WTC11 (cell line): Measurements from ENCODE around the gene MMP17.

Experiments
- ATF3 ChIP-seq: sonication (generic); formaldehyde crosslinking; conservative IDR thresholded peaks from 2 replicates; pipeline ENCODE4 v1.8.1; 2022; ENCODE audit warnings: mild to moderate bottlenecking, missing genetic modification reagents
- CREM ChIP-seq: sonication (generic); formaldehyde crosslinking; IDR thresholded peaks from 2 replicates; pipeline ENCODE4 v1.8.1; 2022; ENCODE audit warnings: mild to moderate bottlenecking, missing genetic modification reagents, moderate library complexity
- CTCF ChIP-seq: fragments of 200-600 bp; IDR thresholded peaks from 2 replicates; pipeline ENCODE4 v1.8.0; 2022; ENCODE audit warnings: antibody characterized with exemption
- KAT7 ChIP-seq: sonication (generic); formaldehyde crosslinking; IDR thresholded peaks from 2 replicates; pipeline ENCODE4 v1.8.1; 2023; ENCODE audit warnings: missing genetic modification reagents, mild to moderate bottlenecking, borderline replicate concordance
- MLX ChIP-seq: sonication (generic); formaldehyde crosslinking; IDR thresholded peaks from 2 replicates; pipeline ENCODE4 v1.8.1; 2023; ENCODE audit warnings: mild to moderate bottlenecking, missing genetic modification reagents, moderate library complexity
- SP1 ChIP-seq: sonication (generic); formaldehyde crosslinking; conservative IDR thresholded peaks from 2 replicates; pipeline ENCODE4 v1.8.1; 2022; ENCODE audit warnings: missing genetic modification reagents
- ZNF263 ChIP-seq: sonication (generic); formaldehyde crosslinking; IDR thresholded peaks from 2 replicates; pipeline ENCODE4 v1.8.1; 2022; ENCODE audit warnings: low read depth, mild to moderate bottlenecking, moderate library complexity, missing genetic modification reagents
- ZSCAN18 ChIP-seq: fragments of 250-450 bp; sonication (Bioruptor Pico); IDR thresholded peaks from 2 replicates; pipeline ENCODE4 v2.1.2; 2022; ENCODE audit warnings: mild to moderate bottlenecking, moderate library complexity

GRCh38 chr12:131893605-131894312 lies 65.6 kb downstream of the MMP17 start:
- TF ChIP-seq CTCF (no peak), SP1 (CRISPR knock-in tag) (no peak), KAT7 (CRISPR knock-in tag) (no peak), ZSCAN18 (CRISPR knock-in tag) (no peak), CREM (CRISPR knock-in tag) (no peak), MLX (CRISPR knock-in tag) (no peak), ZNF263 (CRISPR knock-in tag) (no peak), ATF3 (CRISPR knock-in tag) (no peak)
